ENCODE results near the gene ASPA. TPM values are rescaled to one million over a fixed set of nuclear protein-coding genes. Genes with fewer than 3 reads are reported as not detected.

ASPA gene
- total RNA-seq, 2 experiments from 2014 or later = not detected

DNA sequence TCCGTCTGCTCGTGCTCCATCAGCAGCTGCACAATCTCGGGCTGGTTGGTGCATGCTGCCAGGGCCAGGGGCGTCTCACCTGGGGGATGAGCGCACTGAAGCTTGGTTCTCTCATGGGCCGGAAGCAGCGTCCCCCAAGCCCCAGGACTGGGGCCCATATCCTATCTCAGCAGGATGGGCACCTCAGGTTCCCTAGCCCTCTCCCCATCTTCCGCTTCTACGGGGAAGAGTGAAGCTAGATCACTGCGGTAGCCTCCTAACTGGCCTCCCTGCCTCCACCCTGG, 57.0 kb downstream of the ASPA start:
- ATAC-seq = no peak
- CTCF ChIA-PET = no interaction called here
- DNase-seq = no peak
- no peak overlapping the region for H3K4me3 Mint-ChIP-seq
- no peaks in the 10 kb centered on the region for H3K9me3 Mint-ChIP-seq (ENCODE audit: low read depth)
- peaks cover 4% of the 10 kb centered on the region for H3K4me1 Mint-ChIP-seq
- peaks cover 11% of the 10 kb centered on the region for H3K27me3 Mint-ChIP-seq
- H3K36me3 Mint-ChIP-seq = no peaks in the 10 kb centered on the region
- H3K27ac Mint-ChIP-seq = no peak overlapping the region

DNA sequence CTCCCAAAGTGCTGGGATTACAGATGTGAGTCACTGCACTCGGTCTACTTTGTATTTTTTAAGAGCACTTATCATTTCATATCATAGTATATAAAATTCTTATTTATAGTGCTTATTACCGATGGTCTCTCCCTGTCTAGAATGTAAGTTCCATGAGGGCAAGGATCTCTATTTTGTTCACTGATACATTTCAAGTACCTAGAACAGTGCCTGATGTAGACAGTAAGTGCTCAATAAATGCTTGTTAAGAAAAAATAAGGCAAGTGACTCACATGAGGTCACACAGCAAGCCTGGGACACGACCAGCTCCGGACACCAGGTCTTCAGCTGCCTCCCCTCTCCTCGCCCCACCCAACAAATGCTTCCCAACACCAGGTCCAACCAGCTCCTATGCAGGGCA, 58.0 kb downstream of the ASPA start:
- H3K4me3 Mint-ChIP-seq = no peak overlapping the region
- DNase-seq = no peak
- CTCF ChIA-PET = no interaction called here
- H3K27ac Mint-ChIP-seq = no peak overlapping the region
- H3K36me3 Mint-ChIP-seq = no peaks in the 10 kb centered on the region
- no peak for ATAC-seq
- H3K9me3 Mint-ChIP-seq (ENCODE audit: low read depth) = no peaks in the 10 kb centered on the region
- H3K4me1 Mint-ChIP-seq = peaks cover 4% of the 10 kb centered on the region
- H3K27me3 Mint-ChIP-seq = peaks cover 14% of the 10 kb centered on the region

DNA sequence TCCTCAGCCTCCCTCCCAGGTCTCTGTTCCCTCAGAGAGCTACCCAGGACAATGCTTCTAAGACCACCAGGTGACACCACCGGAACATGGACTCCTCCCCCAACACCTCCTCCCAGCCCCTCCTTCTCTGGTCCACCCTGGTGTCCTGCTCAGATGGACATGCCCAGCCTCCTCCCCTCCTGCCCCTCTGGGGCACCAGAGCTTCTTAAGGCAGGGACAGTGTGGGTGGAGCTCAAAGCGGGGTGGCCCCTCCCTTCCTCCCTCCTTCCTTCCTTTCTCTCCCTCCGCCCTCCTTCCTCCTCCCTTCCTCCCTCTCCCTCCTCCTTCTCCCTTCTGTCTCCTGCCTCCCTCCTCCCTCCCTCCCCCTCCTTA, 59.1 kb downstream of the ASPA start:
- DNase-seq (no peak), ATAC-seq (peak; percentile 65)
- CTCF ChIA-PET = no interaction called here
- Mint-ChIP-seq H3K27ac (no peak overlapping the region), H3K4me1 (peaks cover 4% of the 10 kb centered on the region), H3K4me3 (peak overlapping the region; percentile 15), H3K9me3 (ENCODE audit: low read depth) (no peaks in the 10 kb centered on the region), H3K36me3 (no peaks in the 10 kb centered on the region), H3K27me3 (peaks cover 14% of the 10 kb centered on the region)

DNA sequence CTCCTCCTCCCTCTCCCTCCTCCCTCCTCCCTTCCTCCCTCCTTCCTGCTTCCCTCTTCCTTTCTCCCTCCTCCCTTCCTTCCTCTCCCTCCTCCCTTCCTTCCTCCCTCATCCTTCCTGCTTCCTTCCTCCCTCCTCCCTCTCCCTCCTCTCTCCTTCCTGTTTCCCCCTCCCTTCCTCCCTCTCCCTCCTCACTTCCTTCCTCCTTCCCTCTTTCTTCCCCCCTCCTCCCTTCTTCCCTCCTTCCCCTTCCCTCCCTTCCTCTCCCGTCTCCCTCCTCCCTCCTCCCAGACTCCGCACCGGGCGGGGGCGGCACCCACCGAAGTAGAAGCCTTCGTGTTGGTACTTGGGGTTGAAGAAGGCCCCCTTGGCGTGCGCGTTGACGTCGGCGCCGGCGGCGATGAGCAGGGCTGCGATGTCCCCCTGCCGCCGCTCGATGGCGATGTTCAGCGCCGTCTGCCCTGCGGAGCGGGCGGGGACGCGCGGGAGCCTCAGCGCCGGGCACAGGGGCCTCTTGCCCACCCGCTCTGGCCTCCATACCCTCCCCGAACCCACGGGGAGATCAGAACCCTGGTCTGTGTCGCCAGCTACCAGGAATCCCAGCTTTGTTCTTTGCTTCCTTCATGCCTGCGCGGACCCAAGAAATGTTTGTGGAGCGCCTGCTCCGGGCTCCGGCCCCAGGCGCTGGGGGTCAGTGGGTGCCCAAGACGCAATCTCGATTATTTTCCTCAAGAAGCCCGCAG, 59.6 kb downstream of the ASPA start:
- DNase-seq = peak; percentile 73
- ATAC-seq = peak; percentile 84
- H3K9me3 Mint-ChIP-seq (ENCODE audit: low read depth) = no peaks in the 10 kb centered on the region
- no peak overlapping the region for H3K27ac Mint-ChIP-seq
- CTCF ChIA-PET = interaction anchor here (1.9 kb wide), 1 partner anchor 20 kb away, joined by 5 read pairs; no protein-coding TSS in a partner anchor
- peaks cover 17% of the 10 kb centered on the region for H3K27me3 Mint-ChIP-seq
- H3K4me1 Mint-ChIP-seq = peaks cover 9% of the 10 kb centered on the region
- H3K36me3 Mint-ChIP-seq = no peaks in the 10 kb centered on the region
- no peak overlapping the region for H3K4me3 Mint-ChIP-seq

DNA sequence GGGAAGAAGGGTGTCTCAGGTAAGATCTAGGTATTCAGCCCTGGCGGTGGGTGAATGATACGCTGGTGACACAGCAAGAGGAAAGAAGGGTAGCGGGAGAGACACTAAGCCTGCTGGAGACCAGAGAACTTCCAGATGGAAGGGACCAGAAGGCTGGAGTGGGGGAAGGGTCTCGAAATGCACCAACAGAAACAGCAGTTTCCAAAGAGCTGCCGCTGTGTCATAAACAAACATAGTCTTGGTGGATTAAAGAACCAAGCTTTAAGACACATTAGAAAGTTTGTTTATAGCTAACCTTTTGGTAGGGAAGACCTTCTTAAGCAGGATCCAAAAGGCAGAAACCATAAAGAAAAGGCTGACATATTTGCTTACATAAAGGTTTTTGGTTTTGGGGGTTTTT, 60.9 kb downstream of the ASPA start:
- DNase-seq = no peak
- Mint-ChIP-seq H3K27ac (no peak overlapping the region), H3K4me3 (no peak overlapping the region)

DNA sequence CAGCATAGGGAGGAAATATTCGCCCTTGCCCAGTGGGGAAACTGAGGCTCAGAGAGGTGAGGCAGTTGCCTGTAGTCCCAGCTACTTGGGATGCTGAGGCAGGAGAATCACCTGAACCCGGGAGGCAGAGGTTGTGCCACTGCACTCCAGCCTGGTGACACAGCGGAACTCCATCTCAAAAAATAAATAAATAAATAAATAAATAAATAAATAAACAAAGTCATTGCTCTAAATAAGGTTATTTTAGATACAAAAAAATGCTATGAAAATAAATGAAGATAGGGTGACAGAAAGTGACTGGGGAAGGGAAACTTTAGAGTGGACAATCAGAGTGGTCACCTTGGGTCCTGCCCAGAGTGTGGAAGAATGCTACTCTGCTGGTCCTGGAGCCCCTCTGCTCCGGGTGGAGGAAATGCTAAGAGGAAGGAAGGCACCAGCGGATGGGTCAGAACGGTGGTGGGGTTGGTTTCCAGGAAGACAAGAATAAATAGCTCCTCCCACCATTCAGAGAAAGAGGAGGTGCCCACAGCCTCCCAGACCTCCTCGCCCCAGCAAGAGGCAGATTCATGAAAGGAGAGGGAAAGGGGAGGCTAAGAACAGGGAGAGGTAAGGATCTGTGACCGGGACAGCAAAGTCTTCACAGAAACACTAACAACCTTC, 64.2 kb downstream of the ASPA start:
- Mint-ChIP-seq H3K9me3 (ENCODE audit: low read depth) (no peaks in the 10 kb centered on the region), H3K27me3 (peaks cover 16% of the 10 kb centered on the region), H3K27ac (no peak overlapping the region), H3K36me3 (no peaks in the 10 kb centered on the region), H3K4me3 (no peak overlapping the region), H3K4me1 (peaks cover 5% of the 10 kb centered on the region)
- CTCF ChIA-PET = no interaction called here
- no peak for DNase-seq
- ATAC-seq = no peak

More for the DNA sequence above, 60.9 kb downstream of the ASPA start:
- Mint-ChIP-seq H3K36me3 (no peaks in the 10 kb centered on the region), H3K4me1 (peaks cover 10% of the 10 kb centered on the region), H3K27me3 (peaks cover 20% of the 10 kb centered on the region), H3K9me3 (ENCODE audit: low read depth) (no peaks in the 10 kb centered on the region)
- CTCF ChIA-PET = interaction anchor here (1.0 to 1.9 kb wide), 2 partner anchors 12 to 18 kb away, joined by 3 to 5 read pairs; no protein-coding TSS in a partner anchor
- ATAC-seq = no peak

DNA sequence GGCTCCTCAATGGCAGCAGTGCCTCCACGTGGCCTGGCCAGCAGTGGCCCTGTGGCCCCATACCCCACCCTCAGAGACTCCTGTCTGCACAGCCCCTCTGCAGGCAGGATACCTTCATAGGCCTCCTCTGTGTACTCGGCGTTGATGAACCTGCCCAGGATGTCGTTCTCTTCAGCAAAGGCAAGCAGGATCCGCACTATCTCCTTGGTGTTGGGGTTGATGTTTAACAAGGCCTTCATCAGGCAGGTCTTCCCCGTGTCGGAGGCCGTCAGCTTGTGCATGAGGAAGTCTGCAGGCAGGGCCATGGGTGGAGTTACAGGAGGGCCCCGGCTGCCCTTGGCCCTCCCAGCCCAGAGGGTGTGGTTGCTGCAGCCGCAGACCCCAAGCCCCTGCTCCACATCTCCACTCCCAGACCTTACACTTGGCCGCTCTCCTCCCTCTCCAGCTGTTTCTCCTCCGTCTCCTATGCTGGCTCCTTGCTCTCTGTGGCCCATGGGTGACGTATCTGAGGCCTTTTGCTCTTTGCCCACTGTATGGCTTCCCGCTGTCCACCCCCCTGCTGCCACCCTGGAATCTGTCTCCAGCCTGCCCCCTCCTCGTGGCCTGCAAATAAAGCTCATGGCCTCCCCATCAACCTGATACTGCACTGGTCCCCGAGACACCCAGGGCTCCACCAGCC, 66.8 kb downstream of the ASPA start:
- Mint-ChIP-seq H3K4me1 (peaks cover 5% of the 10 kb centered on the region), H3K9me3 (ENCODE audit: low read depth) (no peaks in the 10 kb centered on the region), H3K27me3 (peaks cover 9% of the 10 kb centered on the region), H3K36me3 (no peaks in the 10 kb centered on the region), H3K27ac (no peak overlapping the region), H3K4me3 (no peak overlapping the region)
- no peak for ATAC-seq
- CTCF ChIA-PET = no interaction called here
- DNase-seq = no peak

DNA sequence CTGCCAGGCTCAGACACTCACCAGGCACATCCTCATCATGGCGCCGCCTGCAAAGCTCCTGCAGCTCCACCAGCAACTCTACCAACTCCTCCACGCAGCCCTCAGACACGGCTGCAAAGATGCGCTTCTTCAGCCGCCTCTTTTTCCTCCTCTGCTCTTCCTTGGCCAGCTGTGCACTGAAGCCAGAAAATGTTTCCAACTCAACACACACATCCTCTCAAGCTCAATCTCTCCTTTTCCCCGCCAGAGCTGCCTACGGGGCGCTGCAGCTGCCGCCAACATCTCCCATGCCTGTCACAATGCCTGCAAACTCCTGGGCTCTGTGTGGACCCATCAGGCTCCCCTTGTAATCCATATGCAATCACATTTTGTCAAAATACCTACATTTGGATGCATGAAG, 67.7 kb downstream of the ASPA start:
- Mint-ChIP-seq H3K27me3 (peaks cover 6% of the 10 kb centered on the region), H3K9me3 (ENCODE audit: low read depth) (no peaks in the 10 kb centered on the region), H3K4me3 (no peak overlapping the region), H3K27ac (no peak overlapping the region), H3K36me3 (no peaks in the 10 kb centered on the region), H3K4me1 (peaks cover 5% of the 10 kb centered on the region)
- no peak for DNase-seq
- CTCF ChIA-PET = no interaction called here
- ATAC-seq = no peak

DNA sequence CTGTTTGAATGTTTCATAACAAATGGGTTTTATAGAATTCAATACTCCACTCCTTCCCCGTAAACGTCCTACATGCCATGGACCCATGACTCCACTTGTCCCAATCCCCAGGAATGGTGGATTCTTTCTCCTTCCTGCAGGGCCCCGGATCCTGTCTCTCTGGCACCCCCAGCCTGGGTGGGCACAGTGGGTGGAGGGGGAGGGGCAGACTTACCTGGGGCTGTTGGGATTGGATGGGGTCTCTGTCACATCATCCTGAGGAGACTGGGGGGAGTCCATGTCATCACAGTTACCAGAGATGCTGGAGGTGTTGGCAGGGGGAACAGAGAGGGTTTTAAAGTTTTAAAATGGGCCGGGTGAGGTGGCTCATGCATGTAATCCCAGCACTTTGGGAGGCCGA, 68.6 kb downstream of the ASPA start:
- Mint-ChIP-seq H3K27ac (no peak overlapping the region), H3K4me3 (no peak overlapping the region), H3K36me3 (no peaks in the 10 kb centered on the region), H3K9me3 (ENCODE audit: low read depth) (no peaks in the 10 kb centered on the region), H3K27me3 (peaks cover 6% of the 10 kb centered on the region), H3K4me1 (peaks cover 5% of the 10 kb centered on the region)
- no peak for DNase-seq
- no peak for ATAC-seq
- CTCF ChIA-PET = no interaction called here

DNA sequence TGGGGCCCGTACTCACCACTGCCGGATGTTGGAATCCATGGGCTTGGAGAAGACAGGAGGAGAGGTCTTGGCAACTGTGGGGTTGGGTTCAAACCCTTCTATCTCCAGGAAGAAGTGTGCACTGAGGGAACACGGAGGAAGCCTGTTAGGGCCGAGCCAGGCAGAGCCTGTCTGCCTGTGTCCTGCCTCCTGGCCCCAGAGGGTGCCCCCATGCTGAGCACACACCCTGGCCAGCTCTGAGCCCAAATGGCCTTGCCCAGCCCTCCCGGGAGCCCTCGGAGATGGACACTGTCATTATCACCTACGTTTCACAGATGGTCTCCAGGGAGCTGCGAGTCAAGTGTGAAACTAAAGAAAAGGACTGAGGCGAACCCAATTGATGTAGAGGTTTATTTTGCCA, 69.4 kb downstream of the ASPA start:
- DNase-seq (no peak), ATAC-seq (no peak)
- H3K36me3 Mint-ChIP-seq = no peaks in the 10 kb centered on the region
- H3K4me3 Mint-ChIP-seq = no peak overlapping the region
- peaks cover 3% of the 10 kb centered on the region for H3K4me1 Mint-ChIP-seq
- no peaks in the 10 kb centered on the region for H3K9me3 Mint-ChIP-seq (ENCODE audit: low read depth)
- CTCF ChIA-PET = no interaction called here
- peaks cover 4% of the 10 kb centered on the region for H3K27me3 Mint-ChIP-seq
- no peak overlapping the region for H3K27ac Mint-ChIP-seq

DNA sequence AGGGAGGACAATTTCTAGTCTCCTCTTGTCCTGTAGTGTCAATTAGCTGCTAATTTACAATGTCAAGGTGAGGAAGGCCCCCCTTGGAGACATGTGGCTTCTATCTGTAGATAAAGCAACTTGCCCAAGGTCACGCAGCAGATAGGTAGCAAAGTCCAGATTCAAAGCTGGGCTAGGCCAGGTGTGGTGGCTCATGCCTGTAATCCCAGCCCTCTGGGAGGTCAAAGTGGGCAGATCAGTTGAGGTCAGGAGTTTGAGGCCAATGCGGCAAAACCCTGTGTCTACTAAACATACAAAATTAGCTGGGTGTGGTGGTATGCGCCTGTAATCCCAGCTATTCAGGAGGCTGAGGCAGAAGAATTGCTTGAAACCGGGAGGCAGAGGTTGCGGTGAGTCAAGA, 70.7 kb downstream of the ASPA start:
- Mint-ChIP-seq H3K36me3 (no peaks in the 10 kb centered on the region), H3K27ac (no peak overlapping the region), H3K4me3 (no peak overlapping the region), H3K9me3 (ENCODE audit: low read depth) (no peaks in the 10 kb centered on the region), H3K27me3 (peaks cover 1% of the 10 kb centered on the region), H3K4me1 (no peaks in the 10 kb centered on the region)
- no peak for DNase-seq
- CTCF ChIA-PET = no interaction called here
- ATAC-seq = no peak

DNA sequence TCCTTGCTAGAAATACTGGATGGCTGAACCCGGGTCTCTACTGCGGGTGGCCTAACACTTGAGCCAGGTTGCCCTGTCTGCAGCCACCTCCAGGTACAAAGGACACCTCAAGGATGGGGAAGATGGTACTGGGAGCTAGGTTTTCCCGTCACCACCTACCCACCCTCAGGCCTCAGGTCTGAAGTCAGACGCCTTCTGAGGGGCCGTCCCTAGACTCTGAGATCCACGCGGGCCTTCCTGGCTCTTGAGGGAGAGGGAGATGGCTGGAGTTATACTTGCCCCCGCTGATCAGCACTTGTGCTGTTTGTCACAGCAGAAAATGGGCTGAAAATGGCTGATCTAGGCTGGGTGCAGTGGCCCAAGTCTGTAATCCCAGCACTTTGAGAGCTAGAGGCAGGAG, 71.2 kb downstream of the ASPA start:
- Mint-ChIP-seq H3K27ac (no peak overlapping the region), H3K4me3 (no peak overlapping the region), H3K36me3 (no peaks in the 10 kb centered on the region), H3K27me3 (no peaks in the 10 kb centered on the region), H3K4me1 (no peaks in the 10 kb centered on the region), H3K9me3 (ENCODE audit: low read depth) (no peaks in the 10 kb centered on the region)
- CTCF ChIA-PET = no interaction called here
- ATAC-seq = no peak
- DNase-seq = no peak

DNA sequence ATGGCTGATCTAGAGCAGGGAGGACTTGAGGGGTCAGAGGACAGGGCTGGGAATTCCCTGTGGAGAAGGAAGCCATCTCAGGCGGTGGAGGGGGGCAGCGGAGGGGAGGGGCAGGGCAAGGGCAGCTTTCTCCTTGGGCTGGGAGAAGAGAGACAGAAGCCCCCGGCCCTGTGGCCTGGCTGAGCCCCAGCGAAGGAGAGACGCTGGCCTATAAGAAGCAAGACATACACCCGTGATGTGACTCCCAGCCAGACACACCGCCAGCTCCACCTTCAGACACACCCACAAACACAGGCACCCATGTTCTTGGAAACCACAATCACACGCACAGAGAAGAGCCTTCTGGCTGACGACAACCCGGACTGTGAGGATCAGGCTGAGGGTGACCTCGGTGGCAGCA, 71.8 kb downstream of the ASPA start:
- Mint-ChIP-seq H3K4me1 (no peaks in the 10 kb centered on the region), H3K9me3 (ENCODE audit: low read depth) (no peaks in the 10 kb centered on the region), H3K27me3 (no peaks in the 10 kb centered on the region), H3K36me3 (no peaks in the 10 kb centered on the region), H3K27ac (no peak overlapping the region), H3K4me3 (no peak overlapping the region)
- DNase-seq (no peak), ATAC-seq (no peak)
- CTCF ChIA-PET = no interaction called here

DNA sequence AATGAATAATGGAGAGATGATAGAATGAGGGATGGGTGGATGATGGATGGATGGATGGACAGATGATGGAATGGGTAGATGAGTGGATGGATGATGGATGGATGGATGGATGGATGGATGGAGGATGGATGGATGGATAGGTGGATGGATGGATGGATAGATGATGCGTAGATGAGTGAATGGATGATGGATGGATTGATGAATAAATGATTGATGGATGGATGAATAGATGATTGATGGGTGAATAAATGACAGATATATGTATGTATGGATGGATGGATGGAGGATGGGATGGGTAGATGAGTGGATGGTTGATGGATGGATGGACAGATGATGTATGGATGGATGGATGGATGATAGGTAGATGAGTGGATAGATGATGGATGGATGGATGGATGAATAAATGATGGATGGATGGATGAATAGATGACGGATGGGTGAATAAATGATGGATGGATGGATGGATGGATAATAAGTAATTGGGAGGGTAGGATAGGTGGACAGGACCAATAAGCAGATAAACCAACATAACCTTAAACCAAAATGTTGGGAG, 73.9 kb downstream of the ASPA start:
- CTCF ChIA-PET = no interaction called here
- ATAC-seq = no peak
- Mint-ChIP-seq H3K4me3 (no peak overlapping the region), H3K4me1 (no peaks in the 10 kb centered on the region), H3K36me3 (no peaks in the 10 kb centered on the region), H3K27me3 (peaks cover 3% of the 10 kb centered on the region), H3K9me3 (ENCODE audit: low read depth) (no peaks in the 10 kb centered on the region), H3K27ac (no peak overlapping the region)
- no peak for DNase-seq

Data from activated CD8-positive, alpha-beta memory T cell treated with anti-CD3 and anti-CD28 coated beads, Interleukin-2, amount 10 ng/mL, durations not matched to agents 7 days and 5 days (primary cell).